CD8-positive, alpha-beta memory T cell (primary cell): ENCODE measurements around the gene KDM3B. TPM values are rescaled to one million over a fixed set of nuclear protein-coding genes. Genes with fewer than 3 reads are reported as not detected.

ENCODE experiments used
- CTCF ChIA-PET: fragments of 350-600 bp; sonication (Branson Sonifier 250); formaldehyde crosslinking; loops from one replicate; lab custom pipeline; 2021; ENCODE audit warnings: antibody characterized with exemption; lab: Charles Lee
- POLR2A ChIA-PET: fragments of 350-600 bp; sonication (Branson Sonifier 250); formaldehyde crosslinking; loops from one replicate; lab custom pipeline; 2021; ENCODE audit warnings: antibody characterized with exemption; lab: Charles Lee
- DNase-seq, 5 donors: peaks; one replicate each; pipeline versions ENCODE4 v3.0.0 to v3.0.0-alpha.2; 2020 to 2022; ENCODE audit warnings: mixed read lengths in 1 of 5
- H3K27ac ChIP-seq: one replicate; pipeline ENCODE4 v1.7.0; 2013; ENCODE audit warnings: low read depth, mild to moderate bottlenecking, low read length, moderate library complexity
- H3K27me3 ChIP-seq: 2 replicates; pipeline ENCODE4 v1.7.0; 2013; ENCODE audit warnings: low read length, mild to moderate bottlenecking; ENCODE audit not compliant: insufficient read depth, poor library complexity, severe bottlenecking
- H3K36me3 ChIP-seq: 2 replicates; pipeline ENCODE4 v1.7.0; 2013; ENCODE audit warnings: mild to moderate bottlenecking, low read length, moderate library complexity; ENCODE audit not compliant: insufficient read depth
- H3K4me1 ChIP-seq: 2 replicates; pipeline ENCODE4 v1.7.0; 2013; ENCODE audit warnings: mild to moderate bottlenecking, low read length, moderate library complexity; ENCODE audit not compliant: insufficient read depth
- H3K4me3 ChIP-seq: 2 replicates; pipeline ENCODE4 v1.7.0; 2013; ENCODE audit warnings: mild to moderate bottlenecking, low read length
- H3K9me3 ChIP-seq: 2 replicates; pipeline ENCODE4 v1.7.0; 2013; ENCODE audit warnings: mild to moderate bottlenecking, low read length
- H3K27ac Mint-ChIP-seq, 8 donors: one replicate each; pipeline ENCODE4 v1.8.0; 2020 to 2021; ENCODE audit warnings: mixed read lengths in 8 of 8, mild to moderate bottlenecking in 6 of 8, inconsistent platforms in 3 of 8, moderate library complexity in 3 of 8
- H3K27me3 Mint-ChIP-seq, 2 donors: one replicate each; pipeline ENCODE4 v1.8.0; 2020 to 2021; ENCODE audit warnings: mixed read lengths in 2 of 2, mild to moderate bottlenecking in 1 of 2, moderate library complexity in 1 of 2
- H3K36me3 Mint-ChIP-seq, 3 donors: one replicate each; pipeline ENCODE4 v1.8.0; 2020 to 2021; ENCODE audit warnings: mixed read lengths in 3 of 3, inconsistent platforms in 1 of 3, mild to moderate bottlenecking in 1 of 3
- H3K4me1 Mint-ChIP-seq, 3 donors: one replicate each; pipeline ENCODE4 v1.8.0; 2020 to 2021; ENCODE audit warnings: mixed read lengths in 3 of 3, inconsistent platforms in 1 of 3, mild to moderate bottlenecking in 1 of 3
- H3K4me3 Mint-ChIP-seq, 7 donors: one replicate each; pipeline ENCODE4 v1.8.0; 2020 to 2021; ENCODE audit warnings: mixed read lengths in 7 of 7, mild to moderate bottlenecking in 6 of 7, moderate library complexity in 4 of 7, inconsistent platforms in 2 of 7
- H3K9me3 Mint-ChIP-seq, 5 donors: one replicate each; pipeline ENCODE4 v1.8.0; 2020 to 2022; ENCODE audit warnings: mixed read lengths in 5 of 5, mild to moderate bottlenecking in 3 of 5, moderate library complexity in 2 of 5, inconsistent platforms in 1 of 5
- polyA plus RNA-seq: library from polyadenylated mRNA; unstranded; fragments of 300-500 nt; fragmentation: Illumina TruSeq; gene quantifications from one replicate; pipeline ENCODE4 v1.2.3, GENCODE V29; 2021
- total RNA-seq, 2 experiments: library from RNA; stranded (reverse); gene quantifications; one replicate each; pipeline ENCODE4 v1.2.3, GENCODE V29; 2021

The KDM3B gene
- total and polyA plus RNA-seq, 3 experiments from 2014 or later: 14.7 to 44.7 (median 42.4) TPM

- peak; percentile 16 to 64 (median 50) for DNase-seq
- peak overlapping the region; percentile 90 to 100 (median 96) for H3K4me3 Mint-ChIP-seq
- Histone ChIP-seq H3K36me3 (no peaks in the 10 kb centered on the region), H3K4me3 (peak overlapping the region; percentile 84), H3K4me1 (peaks cover 31% of the 10 kb centered on the region), H3K27me3 (no peaks in the 10 kb centered on the region), H3K9me3 (peaks cover 5% of the 10 kb centered on the region), H3K27ac (peak overlapping the region; percentile 30)
- peak overlapping the region; percentile 34 to 99 (median 95) for H3K27ac Mint-ChIP-seq
- POLR2A ChIA-PET: interaction anchor here (1.0 to 7.3 kb wide), 2 partner anchors 16 to 23 kb away, joined by 4 to 120 read pairs; partner anchors contain the start of genes CDC25C and FAM53C
- H3K4me1 Mint-ChIP-seq: peaks cover 52 to 61% (median 59%) of the 10 kb centered on the region in 3 donors
- H3K36me3 Mint-ChIP-seq: peaks cover 0 to 15% (median 4%) of the 10 kb centered on the region in 3 donors
- peaks cover 0 to 8% (median 0%) of the 10 kb centered on the region in 5 donors for H3K9me3 Mint-ChIP-seq
- CTCF ChIA-PET: interaction anchor here (1.9 to 9.9 kb wide), 2 partner anchors 16 to 18 kb away, joined by 4 to 266 read pairs; partner anchors contain the start of genes CDC25C and FAM53C
- H3K27me3 Mint-ChIP-seq: peaks cover 0 to 12% of the 10 kb centered on the region in 2 donors
Measured at GRCh38 chr5:138354926-138355378, 2.5 kb downstream of the KDM3B start.

DNA sequence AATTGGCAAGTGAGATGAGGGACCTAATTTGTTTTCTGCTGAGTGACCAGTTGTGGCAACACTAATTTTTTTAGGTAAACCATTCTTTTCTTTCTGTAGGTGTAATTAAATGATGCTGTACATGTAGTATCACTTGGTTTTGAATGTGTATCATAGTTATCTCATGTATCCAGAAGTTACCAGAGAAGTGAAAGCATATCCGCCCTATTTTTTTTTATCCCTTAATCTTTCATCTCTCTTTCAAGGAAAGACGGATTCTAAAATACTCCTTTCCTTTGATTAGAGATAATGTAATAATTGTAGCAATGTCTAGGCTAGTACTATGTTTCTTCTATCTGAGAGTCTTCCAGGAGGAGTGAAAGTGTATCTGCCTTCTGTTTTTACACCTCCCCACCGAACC lies 7.1 kb downstream of the KDM3B start:
- H3K4me3 Mint-ChIP-seq: peak overlapping the region in 1 of 7 donors; percentile 43
- no peaks in the 10 kb centered on the region for H3K9me3 Mint-ChIP-seq
- Histone ChIP-seq H3K4me1 (peaks cover 28% of the 10 kb centered on the region), H3K27me3 (no peaks in the 10 kb centered on the region), H3K4me3 (no peak overlapping the region), H3K9me3 (no peaks in the 10 kb centered on the region), H3K27ac (no peak overlapping the region), H3K36me3 (no peaks in the 10 kb centered on the region)
- peaks cover 46 to 67% (median 62%) of the 10 kb centered on the region in 3 donors for H3K4me1 Mint-ChIP-seq
- DNase-seq: no peak
- CTCF ChIA-PET: no interaction called here
- H3K27me3 Mint-ChIP-seq: no peaks in the 10 kb centered on the region
- H3K27ac Mint-ChIP-seq: peak overlapping the region in 3 of 8 donors; percentile 15 to 58 (median 41)
- POLR2A ChIA-PET: no interaction called here
- H3K36me3 Mint-ChIP-seq: peaks cover 0 to 15% (median 5%) of the 10 kb centered on the region in 3 donors

GRCh38 chr5:138360941-138361452 lies 8.5 kb downstream of the KDM3B start:
- H3K4me1 Mint-ChIP-seq: peaks cover 35 to 65% (median 54%) of the 10 kb centered on the region in 3 donors
- Histone ChIP-seq H3K9me3 (no peaks in the 10 kb centered on the region), H3K27ac (no peak overlapping the region), H3K27me3 (no peaks in the 10 kb centered on the region), H3K4me1 (peaks cover 16% of the 10 kb centered on the region), H3K4me3 (no peak overlapping the region), H3K36me3 (no peaks in the 10 kb centered on the region)
- H3K27ac Mint-ChIP-seq: peak overlapping the region in 5 of 8 donors; percentile 37 to 72 (median 38)
- DNase-seq: no peak
- H3K27me3 Mint-ChIP-seq: no peaks in the 10 kb centered on the region
- CTCF ChIA-PET: no interaction called here
- no peaks in the 10 kb centered on the region for H3K9me3 Mint-ChIP-seq
- peak overlapping the region in 3 of 7 donors; percentile 13 to 77 (median 45) for H3K4me3 Mint-ChIP-seq
- POLR2A ChIA-PET: no interaction called here
- peaks cover 0 to 15% (median 5%) of the 10 kb centered on the region in 3 donors for H3K36me3 Mint-ChIP-seq

DNA sequence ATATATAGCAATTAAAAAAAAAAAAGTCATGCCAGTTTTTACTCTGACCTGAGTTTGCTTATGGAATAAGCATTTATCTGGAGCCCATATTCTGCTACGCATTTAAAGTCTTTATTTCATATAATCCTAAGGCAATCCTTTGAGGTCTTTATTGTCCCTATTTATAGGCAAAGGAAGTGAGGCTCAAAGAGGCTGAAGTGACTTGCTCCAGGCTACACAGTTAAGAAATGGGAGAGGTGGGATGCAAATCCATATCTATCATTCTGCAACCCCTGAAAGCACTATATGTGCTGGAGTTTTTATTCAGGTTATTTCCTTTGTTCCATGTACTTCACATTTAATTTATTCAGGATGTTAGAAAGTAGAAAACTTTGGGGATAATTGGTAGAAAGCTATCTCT lies 12.1 kb downstream of the KDM3B start:
- CTCF ChIA-PET: no interaction called here
- H3K27ac ChIP-seq: no peak overlapping the region
- no peaks in the 10 kb centered on the region for H3K36me3 ChIP-seq
- no peak overlapping the region for H3K4me3 ChIP-seq
- H3K27ac Mint-ChIP-seq: no peak overlapping the region
- no peak for DNase-seq
- no peaks in the 10 kb centered on the region for H3K9me3 Mint-ChIP-seq
- no peaks in the 10 kb centered on the region for H3K9me3 ChIP-seq
- H3K36me3 Mint-ChIP-seq: peaks cover 0 to 15% (median 5%) of the 10 kb centered on the region in 3 donors
- peaks cover 53 to 87% (median 74%) of the 10 kb centered on the region in 3 donors for H3K4me1 Mint-ChIP-seq
- POLR2A ChIA-PET: no interaction called here
- no peaks in the 10 kb centered on the region for H3K27me3 Mint-ChIP-seq
- no peaks in the 10 kb centered on the region for H3K27me3 ChIP-seq
- peaks cover 39% of the 10 kb centered on the region for H3K4me1 ChIP-seq
- H3K4me3 Mint-ChIP-seq: no peak overlapping the region

DNA sequence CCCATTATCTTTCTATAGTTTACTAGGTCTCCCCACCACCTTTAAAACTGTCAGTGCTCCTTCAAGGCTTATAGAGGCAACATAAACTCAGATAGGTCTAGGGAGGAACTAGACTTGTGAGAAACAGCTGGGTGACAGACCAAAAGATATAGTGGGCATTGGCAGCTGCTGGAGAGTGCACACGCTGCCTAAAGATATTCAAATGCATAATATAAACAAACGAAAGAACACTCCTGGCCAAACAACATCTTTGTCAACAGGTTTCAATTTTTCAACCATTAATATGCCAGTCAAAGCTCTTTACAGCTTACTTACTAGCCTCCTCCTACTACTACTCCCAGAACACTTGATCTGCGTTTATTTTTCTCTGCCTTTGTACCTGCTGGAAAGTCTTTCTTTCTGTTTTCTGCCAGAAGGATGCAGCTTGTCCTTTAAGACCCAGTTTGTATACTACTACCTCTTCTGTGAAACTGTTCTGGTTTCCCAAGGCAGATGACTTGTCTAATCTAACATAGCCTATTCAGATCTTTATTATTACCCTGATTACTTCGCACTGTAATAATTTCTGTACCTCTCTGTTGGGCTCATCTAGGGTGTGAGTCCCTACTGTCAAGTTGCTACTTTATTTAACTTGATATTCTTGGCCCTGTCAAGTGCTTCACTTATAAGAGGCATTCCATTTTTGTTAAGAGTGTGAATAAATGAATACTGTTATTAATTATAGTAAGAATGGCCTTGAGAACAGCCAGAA lies 14.3 kb downstream of the KDM3B start:
- ChIA-PET POLR2A (no interaction called here), CTCF (interaction anchor here (4.1 kb wide), 1 partner anchor 14 kb away, joined by 27 read pairs; the partner anchor contains the start of gene KDM3B)
- Histone ChIP-seq H3K4me3 (no peak overlapping the region), H3K36me3 (no peaks in the 10 kb centered on the region), H3K27me3 (no peaks in the 10 kb centered on the region), H3K4me1 (peaks cover 33% of the 10 kb centered on the region), H3K9me3 (no peaks in the 10 kb centered on the region), H3K27ac (no peak overlapping the region)
- DNase-seq: no peak
- Mint-ChIP-seq H3K36me3 (peaks cover 0 to 13% (median 2%) of the 10 kb centered on the region in 3 donors), H3K27me3 (no peaks in the 10 kb centered on the region), H3K27ac (peak overlapping the region in 3 of 8 donors; percentile 16 to 76 (median 24)), H3K4me3 (peak overlapping the region in 4 of 7 donors; percentile 22 to 65 (median 26)), H3K4me1 (peaks cover 43 to 81% (median 61%) of the 10 kb centered on the region in 3 donors), H3K9me3 (no peaks in the 10 kb centered on the region)

- DNase-seq: no peak
- Mint-ChIP-seq H3K9me3 (no peaks in the 10 kb centered on the region), H3K4me1 (peaks cover 41 to 72% (median 57%) of the 10 kb centered on the region in 3 donors), H3K27ac (peak overlapping the region in 3 of 8 donors; percentile 3 to 89 (median 18)), H3K27me3 (no peaks in the 10 kb centered on the region), H3K36me3 (peaks cover 0 to 29% (median 1%) of the 10 kb centered on the region in 3 donors), H3K4me3 (peak overlapping the region in 1 of 7 donors; percentile 26)
- ChIA-PET POLR2A (no interaction called here), CTCF (interaction anchor here (4.1 kb wide), 1 partner anchor 16 kb away, joined by 27 read pairs; the partner anchor contains the start of gene KDM3B)
- Histone ChIP-seq H3K27ac (no peak overlapping the region), H3K9me3 (no peaks in the 10 kb centered on the region), H3K36me3 (no peaks in the 10 kb centered on the region), H3K4me3 (no peak overlapping the region), H3K4me1 (peaks cover 33% of the 10 kb centered on the region), H3K27me3 (no peaks in the 10 kb centered on the region)
Measured at GRCh38 chr5:138369261-138369660, 16.8 kb downstream of the KDM3B start.

DNA sequence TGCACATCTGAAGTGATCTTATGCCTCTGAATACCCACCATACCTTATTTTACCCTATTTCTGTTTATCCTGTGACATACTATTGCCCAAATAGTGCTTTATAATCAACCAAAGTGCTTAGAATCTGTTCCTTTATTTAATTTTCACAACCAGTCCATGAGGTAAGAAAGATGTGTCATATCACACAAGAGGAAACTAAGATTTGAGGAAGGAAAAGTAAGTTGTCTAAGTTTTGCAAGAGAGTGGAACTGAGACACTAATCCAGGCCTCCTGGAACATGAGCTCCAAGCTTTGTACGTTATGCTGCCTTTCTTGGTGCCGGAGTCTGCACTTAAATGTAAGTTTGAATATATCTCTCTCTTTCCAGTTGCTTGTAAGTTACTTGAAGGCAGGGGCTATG lies 17.2 kb downstream of the KDM3B start:
- no peaks in the 10 kb centered on the region for H3K9me3 ChIP-seq
- H3K4me3 ChIP-seq: no peak overlapping the region
- no peak overlapping the region for H3K4me3 Mint-ChIP-seq
- H3K9me3 Mint-ChIP-seq: no peaks in the 10 kb centered on the region
- H3K27me3 ChIP-seq: no peaks in the 10 kb centered on the region
- H3K4me1 Mint-ChIP-seq: peaks cover 40 to 68% (median 52%) of the 10 kb centered on the region in 3 donors
- H3K36me3 Mint-ChIP-seq: peaks cover 0 to 33% (median 2%) of the 10 kb centered on the region in 3 donors
- POLR2A ChIA-PET: no interaction called here
- DNase-seq: no peak
- CTCF ChIA-PET: interaction anchor here (1.8 to 4.1 kb wide), 2 partner anchors 17 kb away, joined by 12 to 27 read pairs; partner anchors contain the start of gene KDM3B
- H3K4me1 ChIP-seq: peaks cover 33% of the 10 kb centered on the region
- peak overlapping the region in 1 of 8 donors; percentile 18 for H3K27ac Mint-ChIP-seq
- no peaks in the 10 kb centered on the region for H3K36me3 ChIP-seq
- H3K27ac ChIP-seq: no peak overlapping the region
- H3K27me3 Mint-ChIP-seq: no peaks in the 10 kb centered on the region
